Common myeloid progenitor, CD34-positive (primary cell): Measurements from ENCODE around the gene MAMDC2.
A peak's percentile ranks its signal among the peaks of the same experiment; 100 is the strongest.

Experiments
- CTCF ChIA-PET: fragments of 350-600 bp; sonication (Branson Sonifier 250); formaldehyde crosslinking; loops from one replicate; lab custom pipeline; 2021; ENCODE audit warnings: antibody characterized with exemption; lab: Charles Lee
- POLR2A ChIA-PET: fragments of 350-600 bp; sonication (Branson Sonifier 250); formaldehyde crosslinking; loops from one replicate; lab custom pipeline; 2021; ENCODE audit warnings: antibody characterized with exemption; lab: Charles Lee
- DNase-seq, 3 donors: peaks; one replicate each; pipeline versions ENCODE4 v3.0.0 to v3.0.0-alpha.2; 2013
- H3K27ac ChIP-seq, 2 experiments: 1 replicate in 1 of 2; 2 replicates in 1 of 2; pipeline ENCODE4 v1.7.0; 2013; ENCODE audit warnings: inconsistent platforms in 2 of 2, low read length in 2 of 2, mild to moderate bottlenecking in 2 of 2, low read depth in 1 of 2, moderate library complexity in 1 of 2; ENCODE audit not compliant: severe bottlenecking in 2 of 2, insufficient read depth in 1 of 2, poor library complexity in 1 of 2
- H3K27me3 ChIP-seq, 5 experiments: replicated peaks in 2 of 5; 1 replicate in 3 of 5; 2 replicates in 2 of 5; pipeline versions ENCODE4 v1.6.1 to v1.7.0; 2013; ENCODE audit warnings: low read length in 4 of 5, mild to moderate bottlenecking in 2 of 5, moderate library complexity in 2 of 5, inconsistent platforms in 1 of 5; ENCODE audit not compliant: insufficient read depth in 5 of 5, control insufficient read depth in 4 of 5
- H3K36me3 ChIP-seq, 4 experiments: 1 replicate in 2 of 4; 2 replicates in 2 of 4; pipeline versions ENCODE4 v1.6.1 to v1.7.0; 2013; ENCODE audit warnings: low read length in 3 of 4, control low read depth in 1 of 4, mild to moderate bottlenecking in 1 of 4; ENCODE audit not compliant: control insufficient read depth in 4 of 4, insufficient read depth in 4 of 4
- H3K4me1 ChIP-seq, 4 experiments: 1 replicate in 3 of 4; 2 replicates in 1 of 4; pipeline versions ENCODE4 v1.6.1 to v1.7.1; 2013; ENCODE audit warnings: low read length in 3 of 4, mild to moderate bottlenecking in 3 of 4, control low read depth in 1 of 4, inconsistent platforms in 1 of 4, moderate library complexity in 1 of 4; ENCODE audit not compliant: control insufficient read depth in 4 of 4, insufficient read depth in 4 of 4; ENCODE audit errors: control extremely low read depth in 1 of 4
- H3K4me3 ChIP-seq, 7 experiments: 1 replicate in 4 of 7; 2 replicates in 3 of 7; pipeline versions ENCODE4 v1.5.1 to v1.7.0; 2013; ENCODE audit warnings: mild to moderate bottlenecking in 7 of 7, low read length in 6 of 7, moderate library complexity in 6 of 7, inconsistent platforms in 2 of 7, low read depth in 2 of 7, control low read depth in 1 of 7; ENCODE audit not compliant: insufficient read depth in 4 of 7, control insufficient read depth in 1 of 7; ENCODE audit errors: extremely low read depth in 1 of 7
- H3K9me3 ChIP-seq, 5 experiments: 1 replicate in 4 of 5; 2 replicates in 1 of 5; pipeline versions ENCODE4 v1.6.1 to v1.7.1; 2013; ENCODE audit warnings: low read length in 4 of 5, mild to moderate bottlenecking in 2 of 5, inconsistent platforms in 1 of 5, low read depth in 1 of 5, moderate library complexity in 1 of 5; ENCODE audit not compliant: control insufficient read depth in 4 of 5, insufficient read depth in 2 of 5; ENCODE audit errors: control extremely low read depth in 1 of 5
- WGBS: methylation state at CpG from one replicate; pipeline ENCODE4 v1.1.5; 2013; ENCODE audit not compliant: insufficient coverage; 5-methylcytosine and 5-hydroxymethylcytosine counted together

The MAMDC2 gene

GRCh38 chr9:70044490-70045307 is 1.1 kb downstream of the MAMDC2 start:
- no peak overlapping the region for H3K27ac ChIP-seq
- 20% methylated on average over 20 of the region's 26 CpGs for WGBS

GRCh38 chr9:70045452-70045851 is 1.8 kb downstream of the MAMDC2 start:
- Histone ChIP-seq H3K4me1 (peaks cover 0 to 62% (median 38%) of the 10 kb centered on the region in 4 experiments), H3K9me3 (peaks cover 0 to 2% (median 0%) of the 10 kb centered on the region in 5 experiments), H3K27ac (no peak overlapping the region), H3K4me3 (peak overlapping the region in 4 of 7 experiments; percentile 2 to 81 (median 78)), H3K36me3 (peaks cover 0 to 11% (median 0%) of the 10 kb centered on the region in 4 experiments), H3K27me3 (peaks cover 0 to 15% (median 3%) of the 10 kb centered on the region in 5 experiments)
- CTCF ChIA-PET = interaction anchor here (1.4 to 1.6 kb wide), 2 partner anchors 17 to 65 kb away, joined by 3 to 7 read pairs; no protein-coding TSS in a partner anchor
- POLR2A ChIA-PET = no interaction called here
- no peak for DNase-seq
- WGBS = 100% methylated on average over 3 of the region's 4 CpGs

More at GRCh38 chr9:70044490-70045307, 1.1 kb downstream of the MAMDC2 start:
- DNase-seq = peak; percentile 25 to 71 (median 60)
- Histone ChIP-seq H3K4me1 (peaks cover 0 to 61% (median 37%) of the 10 kb centered on the region in 4 experiments), H3K9me3 (peaks cover 0 to 2% (median 0%) of the 10 kb centered on the region in 5 experiments), H3K4me3 (peak overlapping the region in 6 of 7 experiments; percentile 2 to 81 (median 69)), H3K27me3 (peaks cover 0 to 15% (median 3%) of the 10 kb centered on the region in 5 experiments), H3K36me3 (peaks cover 0 to 8% (median 0%) of the 10 kb centered on the region in 4 experiments)
- CTCF ChIA-PET = interaction anchor here (0.6 to 1.6 kb wide), 7 partner anchors 10 to 66 kb away, joined by 3 to 7 read pairs (median 3); no protein-coding TSS in a partner anchor
- POLR2A ChIA-PET = no interaction called here

- Histone ChIP-seq H3K4me1 (peaks cover 0 to 64% (median 39%) of the 10 kb centered on the region in 4 experiments), H3K27me3 (peaks cover 0 to 18% (median 3%) of the 10 kb centered on the region in 5 experiments), H3K4me3 (peak overlapping the region in 3 of 7 experiments; percentile 34 to 55 (median 41)), H3K9me3 (peaks cover 0 to 2% (median 0%) of the 10 kb centered on the region in 5 experiments), H3K36me3 (peaks cover 0 to 11% (median 0%) of the 10 kb centered on the region in 4 experiments), H3K27ac (peak overlapping the region in 1 of 2 experiments; percentile 50)
- 54% methylated on average over 6 of the region's 7 CpGs for WGBS
- CTCF ChIA-PET = interaction anchor here (1.0 to 1.2 kb wide), 2 partner anchors 64 to 65 kb away, joined by 3 read pairs; no protein-coding TSS in a partner anchor
- POLR2A ChIA-PET = no interaction called here
- peak in 2 of 3 donors; percentile 36 to 40 for DNase-seq
These were observed 2.8 kb downstream of the MAMDC2 start for GRCh38 chr9:70046274-70047070.

GRCh38 chr9:70049236-70049635 is 5.6 kb downstream of the MAMDC2 start:
- WGBS = 8% methylated on average over 2 of the region's 4 CpGs
- Histone ChIP-seq H3K4me3 (no peak overlapping the region), H3K9me3 (no peaks in the 10 kb centered on the region), H3K27me3 (peaks cover 0 to 7% (median 0%) of the 10 kb centered on the region in 5 experiments), H3K27ac (no peak overlapping the region), H3K36me3 (peaks cover 0 to 11% (median 0%) of the 10 kb centered on the region in 4 experiments), H3K4me1 (peaks cover 0 to 77% (median 40%) of the 10 kb centered on the region in 4 experiments)
- CTCF ChIA-PET = interaction anchor here (0.6 to 1.1 kb wide), 3 partner anchors 19 to 61 kb away, joined by 3 to 6 read pairs (median 3); no protein-coding TSS in a partner anchor
- DNase-seq = peak in 1 of 3 donors; percentile 28
- POLR2A ChIA-PET = no interaction called here

GRCh38 chr9:70049672-70050271 is 6.1 kb downstream of the MAMDC2 start:
- no peak overlapping the region for H3K27ac ChIP-seq
- H3K4me1 ChIP-seq = peaks cover 0 to 77% (median 38%) of the 10 kb centered on the region in 4 experiments
- H3K4me3 ChIP-seq = no peak overlapping the region
- H3K36me3 ChIP-seq = peaks cover 0 to 11% (median 0%) of the 10 kb centered on the region in 4 experiments
- ChIA-PET CTCF (interaction anchor here (1.1 to 1.6 kb wide), 2 partner anchors 31 to 36 kb away, joined by 3 to 4 read pairs; no protein-coding TSS in a partner anchor), POLR2A (no interaction called here)
- peaks cover 0 to 6% (median 0%) of the 10 kb centered on the region in 5 experiments for H3K27me3 ChIP-seq
- 92% methylated on average over 2 of the region's 6 CpGs for WGBS
- DNase-seq = no peak
- H3K9me3 ChIP-seq = no peaks in the 10 kb centered on the region

- Histone ChIP-seq H3K4me1 (peaks cover 0 to 55% (median 20%) of the 10 kb centered on the region in 4 experiments), H3K27me3 (peaks cover 0 to 3% (median 0%) of the 10 kb centered on the region in 5 experiments), H3K27ac (peak overlapping the region; percentile 36 to 61), H3K36me3 (peaks cover 0 to 13% (median 1%) of the 10 kb centered on the region in 4 experiments), H3K4me3 (no peak overlapping the region), H3K9me3 (no peaks in the 10 kb centered on the region)
- POLR2A ChIA-PET = no interaction called here
- WGBS = 100% methylated on average over 1 of the region's 1 CpG
- CTCF ChIA-PET = interaction anchor here (1.2 to 2.3 kb wide), 4 partner anchors 11 to 59 kb away, joined by 3 to 12 read pairs (median 6); no protein-coding TSS in a partner anchor
- DNase-seq = no peak
These were observed 9.1 kb downstream of the MAMDC2 start for GRCh38 chr9:70052768-70053167.
